ENCODE results near the gene ZFYVE27.

Gene ZFYVE27

DNA sequence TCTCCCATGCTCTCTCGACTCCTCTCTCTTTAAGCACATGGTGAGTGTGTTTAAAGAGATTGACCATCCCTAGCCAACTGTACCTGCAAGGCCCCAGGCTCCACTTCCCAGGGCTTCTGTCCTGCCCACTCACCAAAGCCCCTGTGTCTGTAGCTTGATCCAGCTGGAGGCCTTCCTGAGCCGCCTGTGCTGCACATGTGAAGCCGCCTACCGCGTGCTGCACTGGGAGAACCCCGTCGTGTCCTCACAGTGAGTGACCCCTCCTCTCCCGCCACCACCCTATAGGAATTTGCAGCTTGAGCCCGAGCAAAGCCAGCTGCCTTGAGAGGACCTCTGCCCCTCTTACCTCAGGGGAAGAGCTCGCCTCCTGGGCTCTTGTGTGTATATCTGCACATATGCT lies 11.2 kb downstream of the ZFYVE27 start:
- no peak for DNase-seq (ENCODE audit: low read depth)

DNA sequence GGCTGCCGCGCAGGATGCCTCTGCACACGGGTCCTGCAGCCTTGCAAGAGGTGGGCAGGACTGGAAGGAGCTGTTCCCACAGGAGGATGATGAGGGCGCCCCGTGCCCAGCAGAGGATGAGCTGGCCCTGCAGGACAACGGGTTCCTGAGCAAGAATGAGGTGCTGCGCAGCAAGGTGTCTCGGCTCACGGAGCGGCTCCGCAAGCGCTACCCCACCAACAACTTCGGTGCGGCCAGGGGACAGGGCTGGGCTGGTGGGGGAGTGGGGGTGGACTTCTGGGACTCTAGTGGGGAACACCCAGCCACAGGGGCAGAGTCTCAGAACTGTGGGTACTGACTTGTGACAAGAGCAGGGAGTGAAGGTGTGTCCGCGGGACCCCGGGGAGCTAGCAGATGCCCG lies 16.0 kb downstream of the ZFYVE27 start:
- DNase-seq (ENCODE audit: low read depth), result no peak

DNA sequence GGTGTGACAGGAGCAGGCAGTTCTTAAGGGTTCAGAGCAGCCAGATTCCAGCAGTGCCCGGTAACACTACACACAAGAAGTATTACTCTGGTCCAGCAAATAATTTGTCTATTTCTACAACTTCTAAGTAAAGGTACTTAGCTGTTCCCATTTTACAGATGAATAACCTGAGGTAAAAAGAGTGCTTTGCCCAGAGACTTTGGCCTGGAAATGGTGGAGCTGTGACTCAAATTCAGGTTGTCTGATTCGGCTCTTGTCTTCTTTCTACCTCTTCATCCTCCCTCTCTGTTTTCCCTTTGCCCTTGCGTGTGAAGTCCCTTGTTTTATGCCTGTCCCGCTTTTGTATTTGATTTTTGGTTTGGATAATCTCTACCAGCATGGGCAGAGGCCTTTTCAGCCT lies 17.8 kb downstream of the ZFYVE27 start:
- no peak for DNase-seq (ENCODE audit: low read depth)

DNA sequence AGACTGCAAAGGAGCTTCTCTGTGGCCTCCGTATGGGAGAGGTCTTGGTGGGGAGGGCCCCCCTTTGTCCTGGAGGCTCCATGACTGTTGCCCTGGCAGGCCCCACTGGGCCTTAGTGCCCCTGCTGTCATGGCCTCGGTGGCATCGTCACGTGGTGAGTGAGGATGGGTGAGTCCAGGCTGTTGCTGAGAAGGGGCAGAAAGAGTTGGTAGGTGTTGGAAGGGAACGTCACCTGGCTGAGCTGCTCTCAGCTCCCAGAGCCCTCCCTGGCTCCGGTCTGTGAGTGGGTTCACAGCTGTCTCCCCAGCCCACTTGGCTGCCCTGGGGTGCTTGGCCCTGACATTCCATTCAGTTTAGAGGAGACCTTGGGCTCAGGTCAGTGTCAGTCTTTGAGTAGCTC lies 18.8 kb downstream of the ZFYVE27 start:
- no peak for DNase-seq (ENCODE audit: low read depth)

DNA sequence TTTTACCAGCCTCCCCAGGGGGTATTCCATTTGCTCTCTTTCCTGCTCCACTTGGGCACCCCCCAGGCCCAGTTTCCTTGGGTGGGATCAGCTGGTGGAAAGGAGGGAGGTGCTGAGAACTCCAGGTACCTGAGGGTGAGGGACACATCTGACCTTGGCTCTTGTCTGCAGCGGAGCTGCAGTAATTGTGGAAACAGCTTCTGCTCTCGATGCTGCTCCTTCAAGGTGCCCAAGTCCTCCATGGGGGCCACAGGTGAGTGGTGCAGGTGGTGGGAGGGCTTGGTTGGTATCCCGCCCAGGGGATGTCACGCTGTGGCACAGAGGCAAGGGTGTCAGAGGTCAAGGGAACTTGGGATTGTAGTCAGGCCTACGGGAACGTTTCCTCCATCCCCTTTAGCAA lies 20.5 kb downstream of the ZFYVE27 start:
- no peak for DNase-seq (ENCODE audit: low read depth)

DNA sequence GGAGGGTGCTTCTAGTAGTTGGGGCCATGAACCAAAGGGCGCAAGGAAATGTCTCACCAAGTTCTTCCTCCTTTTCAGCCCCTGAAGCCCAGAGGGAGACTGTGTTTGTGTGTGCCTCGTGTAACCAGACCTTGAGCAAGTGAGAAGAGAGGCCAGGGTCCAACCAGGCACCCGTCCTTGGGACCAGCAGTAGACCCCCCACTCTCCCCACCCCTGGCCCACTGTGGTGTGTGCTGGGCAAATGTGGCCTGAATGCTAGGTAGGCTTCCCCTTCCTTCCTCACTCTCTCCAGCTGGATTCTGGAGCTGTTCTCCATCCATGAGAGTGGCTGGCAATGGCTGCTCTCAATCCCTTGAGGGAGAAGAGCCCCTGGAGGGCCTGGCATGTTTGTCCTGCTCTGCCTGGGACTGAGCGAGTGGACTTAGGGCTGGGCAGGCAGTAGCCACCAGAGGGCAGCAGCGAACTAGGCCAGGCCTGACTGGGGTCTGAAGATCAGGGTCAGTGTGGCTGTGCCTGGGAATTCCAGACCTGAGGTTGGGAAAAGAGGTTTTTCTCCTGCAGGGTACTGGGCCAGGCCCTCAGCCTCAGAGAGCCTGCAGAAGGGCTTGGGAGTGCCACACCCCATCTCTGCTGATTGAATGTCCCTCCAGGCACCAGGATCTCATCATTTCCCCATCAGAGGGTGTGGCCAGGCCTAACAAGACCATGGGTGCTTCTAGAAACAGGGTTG lies 22.4 kb downstream of the ZFYVE27 start:
- peak; percentile 14 for DNase-seq (ENCODE audit: low read depth)

DNA sequence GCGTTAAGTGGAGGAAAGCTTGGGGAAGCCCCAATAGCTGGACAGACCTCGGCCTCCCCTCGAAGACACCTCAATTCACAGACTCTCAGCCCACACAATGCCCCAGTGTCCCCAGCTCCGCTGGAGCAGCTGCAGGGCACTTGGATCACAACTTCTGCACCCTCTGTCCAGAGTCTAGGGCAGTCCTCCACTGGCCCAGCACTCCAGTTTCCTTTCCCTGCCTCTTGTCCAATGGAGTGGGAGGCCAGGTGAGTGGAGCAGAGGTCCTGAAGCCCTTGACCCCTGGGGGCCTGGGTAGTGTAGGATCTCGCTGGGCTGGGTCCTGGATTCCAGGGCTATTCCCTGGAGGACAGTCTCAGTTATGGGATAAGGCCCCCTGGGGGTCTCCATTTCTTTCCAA lies 23.0 kb downstream of the ZFYVE27 start:
- no peak for DNase-seq (ENCODE audit: low read depth)

DNA sequence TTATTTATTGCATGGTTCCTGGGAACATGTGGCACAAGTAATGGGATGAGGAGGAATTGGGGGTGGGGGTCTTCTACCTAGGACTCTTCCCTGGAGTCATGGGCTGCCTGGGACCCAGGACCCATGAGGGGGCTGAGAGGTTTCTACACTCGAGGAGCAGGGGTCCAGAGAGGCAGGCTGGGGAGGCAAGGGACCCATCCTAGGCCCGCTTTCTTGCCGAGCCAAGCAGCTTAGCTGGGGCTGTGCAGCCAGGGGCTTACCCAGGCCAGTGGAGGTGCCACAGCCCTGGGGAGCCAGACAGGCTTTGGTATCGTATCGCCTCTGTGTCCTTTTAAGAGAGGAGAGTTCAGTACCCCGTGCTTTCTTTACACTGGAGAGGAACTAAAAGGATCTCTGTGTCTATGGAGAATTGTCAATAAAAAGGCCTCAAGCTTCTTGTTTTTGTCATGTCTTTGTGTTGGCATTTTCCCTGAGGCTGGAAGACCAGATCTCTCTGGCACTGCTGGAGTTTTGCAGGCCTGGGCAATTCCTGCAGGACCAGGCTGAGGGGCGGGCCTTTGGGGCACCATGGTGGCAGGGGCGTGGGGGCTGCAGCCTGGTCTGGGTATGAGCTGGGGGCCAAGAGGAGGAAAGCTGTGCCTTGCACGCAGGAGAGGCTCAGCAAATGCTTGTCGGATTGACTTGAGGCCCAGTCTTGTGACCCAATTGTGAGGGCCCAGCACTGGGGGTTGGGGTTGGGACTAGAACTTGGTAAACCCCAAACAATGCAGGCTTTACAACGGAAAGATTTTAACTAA lies 23.7 kb downstream of the ZFYVE27 start:
- no peak for DNase-seq (ENCODE audit: low read depth)

DNA sequence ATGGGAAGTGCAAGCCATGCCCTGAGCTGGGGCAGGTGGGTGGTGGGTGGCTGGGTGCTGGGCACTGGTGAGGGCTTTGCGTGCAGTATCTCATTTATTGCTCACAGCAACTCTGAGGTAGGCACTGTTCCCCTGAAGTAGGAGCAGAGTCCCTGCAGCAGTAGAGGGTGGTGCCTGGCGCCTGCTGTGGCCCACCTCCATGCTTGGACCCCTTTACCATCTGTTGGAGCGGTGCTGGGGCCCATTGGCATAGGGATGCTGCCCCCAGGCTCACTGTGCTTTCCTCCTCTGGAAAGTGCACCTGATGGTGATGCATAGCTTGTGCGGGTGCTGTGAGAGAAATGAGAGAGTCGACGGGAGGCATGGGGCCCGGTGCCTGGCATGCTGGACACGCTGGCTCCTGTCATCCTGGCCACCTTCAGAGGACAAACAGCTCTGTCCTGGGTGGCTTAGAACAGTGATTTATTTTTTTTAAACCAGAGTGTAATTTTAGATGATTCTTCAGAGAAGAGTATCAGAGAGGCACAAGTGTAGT lies 24.5 kb downstream of the ZFYVE27 start:
- no peak for DNase-seq (ENCODE audit: low read depth)

DNA sequence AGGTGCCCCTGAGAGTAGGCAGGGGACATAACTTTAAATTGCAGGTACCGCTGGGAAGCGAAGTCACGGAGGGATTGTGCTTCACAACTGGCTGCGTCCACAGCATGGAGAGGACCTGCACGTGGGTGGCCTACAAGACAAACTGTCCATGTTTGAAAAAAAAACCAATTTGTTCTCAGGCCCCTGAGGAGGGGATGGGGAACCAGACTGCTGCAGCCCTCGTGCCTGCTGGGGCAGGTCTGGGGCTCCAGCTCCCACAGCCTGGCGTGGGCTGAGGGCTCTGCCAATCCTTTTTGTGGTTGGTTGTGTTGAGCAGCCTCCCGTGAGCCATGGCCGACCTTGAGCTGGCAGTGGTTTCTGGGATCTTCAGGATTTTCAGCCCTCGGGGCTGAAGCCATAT lies 25.1 kb downstream of the ZFYVE27 start:
- DNase-seq (ENCODE audit: low read depth), result no peak

DNA sequence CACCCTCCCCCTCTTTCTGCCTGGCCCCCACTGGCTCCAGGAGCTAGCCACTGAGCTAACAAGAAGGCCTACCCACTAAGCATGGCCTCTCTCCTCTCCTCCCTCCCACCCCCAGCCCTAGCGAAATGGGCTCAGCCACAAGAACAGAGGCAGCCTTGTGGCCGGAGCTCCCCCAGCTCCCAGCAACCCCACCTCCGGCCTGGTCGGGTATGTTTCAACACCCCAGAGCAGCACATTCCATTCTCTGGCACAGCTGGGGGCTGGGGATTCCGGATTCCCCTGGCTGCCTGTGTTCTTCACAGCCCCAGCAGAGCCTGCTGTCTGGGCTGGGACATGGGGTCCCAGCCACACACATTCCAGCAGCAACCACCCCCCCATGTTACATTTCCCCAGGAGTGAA lies 25.9 kb downstream of the ZFYVE27 start:
- no peak for DNase-seq (ENCODE audit: low read depth)

DNA sequence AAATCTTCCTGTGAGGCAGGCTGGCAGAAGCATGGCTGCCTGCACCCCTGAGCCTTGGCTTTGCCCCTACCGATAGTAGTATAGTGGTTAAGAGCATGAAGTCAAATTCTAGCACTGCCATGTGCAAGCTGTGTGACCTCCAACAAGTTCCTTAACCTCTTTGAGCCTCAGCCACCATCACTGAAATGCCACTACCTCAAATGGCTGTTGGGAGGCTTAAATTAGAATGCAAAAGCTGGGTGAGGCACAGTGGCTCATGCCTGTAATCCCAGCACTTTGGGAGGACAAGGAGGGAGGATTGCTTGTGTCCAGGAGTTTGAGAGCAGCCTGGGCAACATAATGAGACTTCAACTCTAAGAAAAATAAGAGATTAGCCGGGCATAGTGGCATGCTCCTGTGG lies 26.5 kb downstream of the ZFYVE27 start:
- no peak for DNase-seq (ENCODE audit: low read depth)

DNA sequence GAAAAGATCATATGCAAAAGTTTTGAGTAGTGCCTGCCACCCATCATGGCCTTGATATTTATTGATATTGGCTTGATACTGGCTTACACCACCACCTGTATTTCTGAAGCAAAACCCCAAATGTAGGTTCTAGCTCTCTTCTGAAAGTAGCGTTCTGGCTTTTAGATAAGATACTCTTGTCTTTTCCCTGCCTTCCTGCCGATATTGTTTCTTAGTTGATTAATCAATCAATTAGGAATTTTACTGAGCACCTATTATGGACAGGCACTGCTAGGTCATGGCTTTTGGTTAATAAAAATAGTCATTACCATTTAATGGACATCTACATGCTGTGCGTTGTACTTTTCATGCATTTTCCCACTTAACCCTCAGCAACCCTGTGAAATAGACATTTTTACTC lies 27.0 kb downstream of the ZFYVE27 start:
- DNase-seq (ENCODE audit: low read depth), result no peak

DNA sequence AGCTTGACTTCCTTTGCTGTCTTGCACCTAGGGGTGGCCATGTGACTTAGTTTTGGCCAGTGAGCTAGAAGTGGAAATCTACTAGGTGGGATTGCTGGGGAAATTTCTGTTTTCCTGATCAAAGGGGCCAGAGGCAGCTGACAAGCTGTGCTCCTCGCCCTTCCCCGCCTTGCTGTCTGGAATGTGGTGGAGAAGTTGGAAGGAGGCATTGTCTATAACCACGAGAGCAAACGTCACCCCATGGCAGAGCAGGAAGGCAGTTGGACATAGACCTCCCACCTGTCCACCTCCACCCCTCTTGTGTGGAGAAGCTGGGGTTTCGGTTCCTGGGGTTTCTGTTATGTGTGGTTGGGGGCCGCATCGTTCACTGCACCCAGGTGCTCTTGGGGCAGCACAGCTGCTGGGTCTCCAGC lies 27.6 kb downstream of the ZFYVE27 start:
- no peak for DNase-seq (ENCODE audit: low read depth)

DNA sequence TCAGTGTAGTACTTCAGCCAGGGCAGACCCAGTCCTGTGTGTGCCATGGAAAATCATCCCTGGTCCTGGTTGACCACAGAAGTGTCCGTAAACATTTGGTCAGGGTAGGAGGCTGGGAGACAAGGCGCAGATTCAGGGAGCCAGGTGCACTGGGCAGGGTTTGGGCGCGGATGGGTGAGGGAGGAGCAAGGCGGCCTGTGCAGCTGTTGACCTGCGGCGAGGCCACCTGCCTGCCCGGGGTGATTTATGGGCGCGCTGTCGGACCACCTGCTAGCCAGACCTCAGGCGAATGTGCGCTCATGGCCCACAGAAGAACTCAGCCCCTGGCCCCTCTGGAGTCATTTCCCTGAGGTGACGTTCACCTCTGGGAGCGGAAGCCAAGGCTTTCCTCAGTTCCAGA lies 28.3 kb downstream of the ZFYVE27 start:
- no peak for DNase-seq (ENCODE audit: low read depth)

DNA sequence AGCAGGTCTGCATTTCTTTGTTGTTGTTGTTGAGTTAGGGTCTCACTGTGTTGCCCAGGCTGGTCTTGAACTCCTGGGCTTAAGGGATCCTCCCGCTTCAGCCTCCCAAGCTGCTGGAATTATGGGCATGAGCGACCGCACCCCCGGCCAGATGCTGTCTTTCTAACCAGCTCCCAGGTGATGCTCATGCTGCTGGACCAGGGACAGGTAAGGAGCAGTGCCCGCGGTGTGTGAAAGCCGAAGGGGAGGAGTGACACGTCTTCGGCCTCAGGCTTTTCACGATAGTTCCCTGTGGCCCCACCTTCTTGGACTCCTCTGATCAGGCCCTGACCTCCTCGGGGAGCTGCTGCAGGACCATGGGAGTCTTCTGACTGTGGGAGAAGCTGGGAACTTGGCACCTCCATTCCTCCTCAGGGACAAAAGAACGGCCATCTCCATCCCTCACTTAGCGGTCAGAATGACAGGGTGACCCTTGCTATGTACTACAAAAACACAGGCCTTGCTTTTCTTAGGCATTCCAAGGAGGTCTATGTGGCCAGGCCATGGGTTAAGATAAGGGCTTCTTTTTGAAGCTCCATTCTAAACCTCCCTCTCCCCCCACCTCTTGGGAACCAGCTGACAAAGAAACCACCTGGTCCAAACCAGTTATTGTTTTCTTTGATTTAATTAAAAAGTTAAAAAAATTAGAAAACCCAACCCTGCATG lies 29.3 kb downstream of the ZFYVE27 start:
- DNase-seq (ENCODE audit: low read depth), result no peak

DNA sequence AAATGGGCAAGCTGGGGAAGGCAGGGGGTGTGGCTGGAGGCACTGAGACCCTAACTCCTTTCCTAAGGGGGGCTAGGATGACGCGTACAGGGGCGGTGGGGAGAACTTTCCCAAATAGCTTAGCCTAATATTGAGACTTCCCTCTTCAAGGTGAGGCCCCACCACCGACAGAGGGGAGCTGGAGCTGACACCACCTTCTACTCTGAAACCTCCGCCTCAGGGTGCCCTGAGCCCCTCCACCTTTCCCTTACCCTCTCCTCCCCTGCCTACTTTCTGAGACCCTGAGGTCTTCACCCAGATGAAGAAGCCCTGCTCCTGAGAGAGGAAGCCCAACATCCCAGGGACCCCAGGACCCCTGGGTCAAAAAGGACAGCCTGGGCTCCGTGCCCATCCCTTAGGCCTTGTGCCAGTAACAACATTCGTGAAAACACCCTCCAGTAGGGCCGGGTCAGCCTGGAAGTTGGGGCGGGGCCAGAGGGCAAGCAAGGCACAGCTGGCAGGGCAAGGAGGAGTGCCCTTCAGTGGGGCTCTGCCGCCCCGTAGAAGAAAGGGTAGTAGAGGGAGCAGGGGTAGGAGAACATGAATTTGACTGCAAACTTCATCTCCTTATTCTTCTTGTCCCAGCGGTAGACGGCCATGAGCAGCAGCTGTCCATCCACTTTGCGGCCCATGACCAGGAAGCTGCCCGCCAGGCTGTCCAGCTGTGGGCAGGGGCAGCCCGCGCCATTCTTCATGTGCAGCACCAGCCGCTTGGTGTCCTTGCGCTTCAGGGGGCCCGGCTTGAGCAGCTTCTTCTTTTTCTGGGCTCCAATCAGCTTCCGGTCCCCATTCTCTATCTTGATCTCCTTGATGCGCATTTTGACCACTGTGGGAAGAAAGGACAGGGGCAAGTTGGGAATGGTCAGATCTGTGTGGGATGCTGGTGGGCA lies 30.3 kb downstream of the ZFYVE27 start:
- DNase-seq (ENCODE audit: low read depth), result no peak

DNA sequence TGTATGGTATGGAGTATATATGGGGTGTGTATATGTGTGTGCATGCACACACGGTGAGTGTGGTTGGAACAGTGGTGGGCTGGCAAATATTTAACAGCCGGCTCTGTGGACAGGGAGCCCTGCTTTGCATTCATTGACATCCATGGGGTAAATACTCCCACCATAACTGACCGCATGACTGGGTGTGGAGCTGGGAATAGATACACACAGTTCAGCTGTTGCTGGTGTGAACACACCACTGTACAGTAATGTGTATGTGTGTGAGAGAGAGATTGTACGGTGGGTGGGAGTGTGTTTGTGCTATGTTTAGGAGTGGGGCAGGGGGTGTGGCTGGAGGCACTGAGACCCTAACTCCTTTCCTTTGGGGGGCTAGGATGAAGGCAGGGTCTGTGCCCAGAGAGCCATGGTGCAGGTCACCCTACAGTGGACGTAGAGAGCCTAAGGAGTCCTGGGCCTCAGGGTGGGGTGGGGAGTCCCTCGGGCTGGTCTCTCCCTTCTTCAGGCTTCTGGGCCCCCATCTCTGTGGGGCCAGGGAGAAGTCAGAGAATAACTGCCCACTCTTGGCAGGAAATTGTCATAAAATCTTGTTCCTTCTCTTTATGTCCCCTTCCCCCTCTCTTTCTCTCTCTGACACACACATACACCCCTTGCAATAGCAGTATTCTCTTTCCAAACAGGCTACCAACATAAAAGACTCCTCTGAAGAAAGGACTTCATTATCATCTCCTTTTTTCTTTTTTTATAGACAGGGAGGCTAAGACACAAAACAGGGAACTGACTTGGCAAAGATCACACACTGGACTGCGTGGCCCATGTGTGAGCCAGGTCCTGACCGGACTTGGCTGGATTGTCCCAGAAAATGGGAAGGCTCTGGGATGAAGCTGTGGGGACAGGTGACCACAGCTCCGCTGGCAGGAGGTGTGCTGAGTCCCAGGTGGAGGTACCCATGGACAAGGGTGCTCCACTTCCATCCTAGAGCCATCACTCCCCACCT lies 31.7 kb downstream of the ZFYVE27 start:
- no peak for DNase-seq (ENCODE audit: low read depth)

DNA sequence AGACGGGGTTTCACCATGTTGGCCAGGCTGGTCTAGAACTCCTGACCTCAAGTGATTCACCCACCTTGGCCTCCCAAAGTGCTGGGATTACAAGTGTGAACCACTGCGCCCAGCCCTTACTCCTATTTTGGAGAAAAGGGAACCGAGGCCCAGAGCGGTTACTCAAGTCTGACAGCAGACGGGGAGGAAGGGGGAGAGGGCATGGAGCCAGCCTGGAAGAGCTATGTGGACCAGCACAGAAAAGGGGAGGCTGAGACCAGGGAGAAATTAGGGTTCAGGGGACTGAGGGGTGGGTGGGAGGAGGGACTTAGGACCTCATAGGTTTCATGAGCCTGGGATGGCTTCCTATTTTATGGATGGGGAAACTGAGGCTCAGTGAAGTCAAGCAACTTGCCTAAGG lies 33.3 kb downstream of the ZFYVE27 start:
- no peak for DNase-seq (ENCODE audit: low read depth)

Measured in stimulated activated CD4-positive, alpha-beta T cell treated with anti-CD3 and anti-CD28 coated beads, Interleukin-2, amount 100 ng/mL, for 4 hours (primary cell).